GM21360 (cell line): ENCODE data around the gene SMPD2.

ENCODE experiments used
- ATAC-seq: cut with Tn5 transposase; IDR thresholded peaks from one replicate; pipeline ENCODE4 v1.9.1; 2021; ENCODE audit warnings: mild to moderate bottlenecking, moderate library complexity; ENCODE audit not compliant: unreplicated experiment

The SMPD2 gene

DNA sequence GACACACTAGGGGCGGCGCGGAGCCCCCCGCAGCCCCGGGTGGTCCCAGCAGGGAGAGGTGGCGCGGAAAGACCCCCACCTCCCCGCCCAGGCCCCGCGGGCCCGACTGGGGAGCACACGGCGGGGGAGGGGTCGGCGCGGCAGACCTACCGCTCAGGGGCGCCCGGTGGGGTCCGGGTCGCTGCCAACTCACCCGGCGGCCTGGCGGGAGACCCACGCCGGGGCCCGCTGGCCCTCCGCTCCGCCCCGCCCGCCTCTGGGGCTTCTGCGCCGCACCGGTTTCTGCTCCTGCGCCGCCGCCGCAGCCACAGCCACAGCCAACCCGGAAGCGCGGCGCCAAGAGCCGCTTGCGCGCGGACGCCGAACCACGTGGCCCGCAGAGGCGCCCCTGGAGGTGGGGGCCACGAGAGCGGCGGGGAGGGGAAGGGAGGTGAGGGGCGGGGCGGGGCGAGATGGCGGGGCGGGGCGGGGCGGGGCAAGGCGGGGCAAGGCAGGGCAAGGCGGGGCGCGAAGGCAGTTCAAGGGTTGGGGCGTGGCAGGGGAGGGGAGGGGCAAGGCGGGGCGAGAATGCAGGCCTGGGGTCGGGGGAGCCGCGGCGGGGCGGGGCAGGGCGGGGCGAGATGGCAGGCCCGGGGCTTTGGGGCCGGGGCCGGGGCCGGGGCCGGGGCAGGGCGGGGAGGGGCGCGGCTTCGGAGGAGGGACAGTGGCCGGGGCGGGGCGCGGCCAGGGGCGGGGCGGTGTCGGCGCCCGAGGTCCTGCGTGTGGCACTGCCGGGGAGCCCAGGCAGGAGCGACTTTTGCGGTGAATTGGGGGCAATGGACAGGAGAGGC, 42.6 kb downstream of the SMPD2 start, which contains the start of gene ZBTB24:
ZBTB24 (minus strand) TSS at position 315 of the 830 bp plus-strand sequence. CDS start 1,193 bp downstream, outside the sequence.
- ATAC-seq, result peak; percentile 89

DNA sequence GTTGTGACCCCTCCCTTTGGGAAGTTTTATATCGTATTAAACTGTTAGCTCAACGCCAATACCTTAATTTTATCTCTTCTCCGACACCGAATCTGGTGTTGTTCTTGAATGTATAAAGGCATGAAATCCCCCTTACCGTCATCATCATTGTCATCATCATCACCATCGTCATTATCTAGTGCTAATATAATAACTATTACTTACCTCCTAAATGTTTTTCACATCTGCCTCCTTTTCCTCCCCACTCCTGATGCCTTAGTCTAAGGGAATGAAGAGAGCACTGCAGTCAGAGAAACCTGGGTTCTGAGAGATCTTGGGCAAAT, 43.2 kb downstream of the SMPD2 start:
- no peak for ATAC-seq

DNA sequence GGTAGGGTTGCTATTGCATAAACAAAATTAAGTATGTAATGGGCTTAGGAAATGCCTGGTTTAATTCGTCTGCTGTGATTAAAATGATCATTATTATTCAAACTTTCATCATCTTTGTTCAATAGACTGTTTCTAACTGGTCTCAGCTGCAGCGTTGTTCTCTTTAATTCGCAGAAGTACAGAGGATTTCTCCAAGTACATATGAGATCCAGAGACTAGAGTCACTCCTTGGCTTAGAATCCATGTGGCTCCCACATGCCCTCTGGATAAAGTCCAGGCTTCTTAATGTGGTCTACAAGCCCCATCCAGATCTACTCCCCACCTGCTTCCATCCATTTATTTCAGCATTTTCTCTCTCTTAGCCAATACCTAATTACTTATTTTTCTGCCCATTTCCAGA, 43.6 kb downstream of the SMPD2 start:
- no peak for ATAC-seq

DNA sequence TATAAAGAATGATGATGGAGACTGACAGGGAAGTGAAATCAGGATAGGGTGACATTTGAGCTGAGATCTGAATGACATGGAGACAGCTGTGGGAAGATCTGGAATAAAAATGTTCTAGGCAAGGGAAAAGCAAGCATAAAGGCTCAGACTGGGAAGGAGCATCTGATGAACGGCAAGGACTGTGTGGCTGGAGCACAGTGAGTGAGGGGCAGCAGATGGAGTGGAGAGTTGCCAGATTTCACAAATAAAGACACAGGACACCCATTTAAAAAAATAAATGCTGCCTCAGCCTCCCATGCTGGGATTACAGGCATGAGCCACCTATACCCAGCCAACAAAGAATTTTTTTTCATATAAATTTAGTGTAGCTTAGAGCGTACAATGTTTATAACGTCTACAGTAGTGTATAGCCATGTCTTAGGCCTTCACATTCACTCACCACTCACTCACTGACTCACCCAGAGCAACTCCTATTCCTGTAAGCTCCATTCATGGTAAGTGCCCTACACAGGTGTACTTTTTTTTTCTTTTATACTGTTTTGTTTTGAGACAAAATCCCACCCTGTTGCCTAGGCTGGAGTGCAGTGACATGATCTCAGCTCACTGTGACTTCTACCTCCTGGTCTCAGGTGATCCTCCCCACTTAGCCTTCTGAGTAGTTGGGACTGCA, 44.9 kb downstream of the SMPD2 start:
- no peak for ATAC-seq

DNA sequence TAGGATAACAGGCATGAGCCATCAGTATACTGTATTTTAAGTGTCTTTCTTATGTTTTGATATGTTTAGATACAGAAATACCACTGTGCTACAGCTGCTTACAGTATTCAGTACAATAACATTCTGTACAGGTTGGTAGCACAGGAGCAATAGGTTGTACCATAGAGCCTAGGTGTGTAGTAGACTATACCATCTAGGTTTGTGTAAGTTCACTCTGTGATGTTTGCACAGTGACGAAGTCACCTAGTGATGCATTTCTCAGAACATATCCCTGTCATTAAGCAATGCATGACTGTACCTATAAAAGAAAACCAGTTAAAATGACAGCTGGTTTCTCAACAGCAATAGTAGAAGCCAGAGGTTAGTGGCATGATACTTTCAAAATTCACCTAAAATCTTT, 45.5 kb downstream of the SMPD2 start:
- no peak for ATAC-seq

DNA sequence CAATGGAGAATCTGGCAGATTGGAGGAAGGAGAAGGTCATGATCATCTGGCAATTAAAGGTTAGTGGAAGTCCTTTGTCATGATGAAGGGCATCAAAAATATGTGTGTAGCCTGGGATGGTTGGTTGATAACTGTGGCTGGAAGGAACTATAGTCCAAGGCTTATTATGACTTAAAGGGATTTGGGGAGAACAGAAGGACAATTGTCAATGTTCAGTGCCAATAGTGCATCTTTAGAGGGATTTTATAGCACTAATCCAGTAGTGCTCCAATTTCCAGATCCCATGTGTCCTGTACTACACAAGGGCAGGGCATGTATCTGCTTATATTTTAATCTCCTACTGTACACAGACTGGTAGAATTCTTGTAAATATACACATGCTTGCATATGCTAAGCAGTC, 47.5 kb downstream of the SMPD2 start:
- ATAC-seq, result no peak

DNA sequence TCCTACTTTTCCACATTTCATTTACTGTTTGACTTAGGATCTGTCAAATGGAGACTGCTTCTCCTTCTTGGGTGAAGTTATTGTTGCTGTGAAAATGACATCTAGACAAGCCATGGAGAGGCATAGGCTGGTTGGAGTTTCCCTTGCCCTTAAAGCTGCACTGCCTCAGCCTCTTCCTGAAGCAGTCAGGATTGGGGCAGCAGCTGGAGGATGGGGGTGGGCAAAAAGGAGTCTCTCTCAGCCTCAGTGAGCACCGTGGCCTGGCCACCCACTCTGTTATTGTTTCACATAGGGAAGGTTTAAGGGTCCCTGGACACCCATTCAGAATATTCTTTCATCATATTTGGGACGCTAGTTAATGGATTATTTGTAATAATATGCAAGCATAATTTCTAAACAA, 50.2 kb downstream of the SMPD2 start:
- no peak for ATAC-seq

DNA sequence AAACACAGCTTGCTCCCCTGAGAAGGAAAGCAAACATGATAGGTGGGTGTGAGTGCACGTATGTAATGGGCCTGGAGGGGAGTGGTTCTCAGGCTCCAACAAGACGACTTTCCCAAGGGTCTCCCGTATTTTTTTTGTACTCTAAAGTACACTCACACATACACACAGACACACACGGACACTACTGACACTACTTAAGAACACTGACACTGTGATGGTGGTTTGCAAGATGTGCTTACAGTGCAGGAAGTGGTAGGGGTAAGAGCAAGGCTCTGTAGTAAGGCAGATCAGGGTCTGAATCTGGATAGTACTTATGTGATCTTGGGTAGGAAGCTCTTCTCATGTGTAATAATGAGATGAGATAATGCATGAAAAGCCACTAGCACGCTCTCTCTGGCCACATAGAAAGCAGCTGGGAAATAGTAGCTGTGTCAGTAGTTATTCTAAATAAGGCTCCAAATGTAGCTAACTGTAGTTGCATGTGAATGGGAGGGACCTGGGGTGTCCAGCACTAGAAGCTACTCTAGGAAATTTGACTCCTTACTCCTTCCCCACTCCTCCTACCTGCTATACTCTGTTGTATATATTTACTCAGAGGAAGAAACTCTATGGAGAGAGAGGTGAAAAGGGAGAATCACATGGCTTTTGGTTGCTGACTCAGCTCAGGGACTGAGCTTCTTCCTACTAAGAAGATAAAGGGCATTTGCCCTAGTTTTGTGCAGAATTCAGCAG, 50.8 kb downstream of the SMPD2 start:
- no peak for ATAC-seq
